Esophagus squamous epithelium (tissue), 4 donors: ENCODE measurements around the gene TRAF3IP1.

Experiments
- POLR2A ChIP-seq, 4 donors: fragments of 450-650 bp; IDR thresholded peaks; one replicate each; pipeline ENCODE4 v1.6.1; 2017; ENCODE audit warnings: antibody characterized with exemption in 4 of 4, mild to moderate bottlenecking in 4 of 4, moderate library complexity in 3 of 4
- TF ChIP-seq, protein P1 (sequence below), 6 experiments: fragments of 450-650 bp in 4 of 6; fragments of 200-600 bp in 2 of 6; sonication (generic) in 2 of 6; IDR thresholded peaks; one replicate each; pipeline ENCODE4 v1.5.1; 2016 to 2019; ENCODE audit warnings: antibody characterized with exemption in 6 of 6, mild to moderate bottlenecking in 4 of 6, moderate library complexity in 4 of 6

DNA sequence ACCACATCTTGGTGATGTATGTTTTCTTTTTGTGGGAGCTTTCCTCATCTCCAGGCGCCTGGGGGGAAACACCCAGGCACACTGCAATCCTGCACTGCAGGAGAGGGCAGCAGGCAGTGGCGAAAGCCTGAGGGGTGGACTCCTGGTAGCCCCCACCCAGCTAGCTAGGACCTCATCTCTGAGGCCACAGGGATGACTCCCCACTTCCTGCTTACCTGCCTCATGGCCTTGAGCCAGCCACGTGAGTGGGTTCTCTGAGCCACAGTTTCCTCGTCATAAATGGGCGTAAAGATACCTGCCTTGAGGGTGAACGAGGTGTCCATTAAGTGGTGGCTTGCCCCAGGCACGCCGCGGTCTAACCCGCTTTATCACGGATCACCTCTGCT is 19.1 kb downstream of the TRAF3IP1 start:
- TF ChIP-seq POLR2A (IDR thresholded peaks at IDR 0.05) = no peak
- TF ChIP-seq, protein P1, sequence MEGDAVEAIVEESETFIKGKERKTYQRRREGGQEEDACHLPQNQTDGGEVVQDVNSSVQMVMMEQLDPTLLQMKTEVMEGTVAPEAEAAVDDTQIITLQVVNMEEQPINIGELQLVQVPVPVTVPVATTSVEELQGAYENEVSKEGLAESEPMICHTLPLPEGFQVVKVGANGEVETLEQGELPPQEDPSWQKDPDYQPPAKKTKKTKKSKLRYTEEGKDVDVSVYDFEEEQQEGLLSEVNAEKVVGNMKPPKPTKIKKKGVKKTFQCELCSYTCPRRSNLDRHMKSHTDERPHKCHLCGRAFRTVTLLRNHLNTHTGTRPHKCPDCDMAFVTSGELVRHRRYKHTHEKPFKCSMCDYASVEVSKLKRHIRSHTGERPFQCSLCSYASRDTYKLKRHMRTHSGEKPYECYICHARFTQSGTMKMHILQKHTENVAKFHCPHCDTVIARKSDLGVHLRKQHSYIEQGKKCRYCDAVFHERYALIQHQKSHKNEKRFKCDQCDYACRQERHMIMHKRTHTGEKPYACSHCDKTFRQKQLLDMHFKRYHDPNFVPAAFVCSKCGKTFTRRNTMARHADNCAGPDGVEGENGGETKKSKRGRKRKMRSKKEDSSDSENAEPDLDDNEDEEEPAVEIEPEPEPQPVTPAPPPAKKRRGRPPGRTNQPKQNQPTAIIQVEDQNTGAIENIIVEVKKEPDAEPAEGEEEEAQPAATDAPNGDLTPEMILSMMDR (IDR thresholded peaks at IDR 0.05) = no peak
